NCI-H345 treated with DMSO at 0.1 percent for 48 hours (cell line): ENCODE measurements around the gene BPIFB6.
"Not testable (repeated sequence)": the region's sequence is repeated elsewhere in the genome, so short reads cannot be mapped to it uniquely, and the experiment has no call there.

Experiments used
- DNase-seq: peaks from one replicate; lab custom pipeline; 2025; ENCODE audit not compliant: unreplicated experiment; lab: John Stamatoyannopoulos, UW

The BPIFB6 gene

DNA sequence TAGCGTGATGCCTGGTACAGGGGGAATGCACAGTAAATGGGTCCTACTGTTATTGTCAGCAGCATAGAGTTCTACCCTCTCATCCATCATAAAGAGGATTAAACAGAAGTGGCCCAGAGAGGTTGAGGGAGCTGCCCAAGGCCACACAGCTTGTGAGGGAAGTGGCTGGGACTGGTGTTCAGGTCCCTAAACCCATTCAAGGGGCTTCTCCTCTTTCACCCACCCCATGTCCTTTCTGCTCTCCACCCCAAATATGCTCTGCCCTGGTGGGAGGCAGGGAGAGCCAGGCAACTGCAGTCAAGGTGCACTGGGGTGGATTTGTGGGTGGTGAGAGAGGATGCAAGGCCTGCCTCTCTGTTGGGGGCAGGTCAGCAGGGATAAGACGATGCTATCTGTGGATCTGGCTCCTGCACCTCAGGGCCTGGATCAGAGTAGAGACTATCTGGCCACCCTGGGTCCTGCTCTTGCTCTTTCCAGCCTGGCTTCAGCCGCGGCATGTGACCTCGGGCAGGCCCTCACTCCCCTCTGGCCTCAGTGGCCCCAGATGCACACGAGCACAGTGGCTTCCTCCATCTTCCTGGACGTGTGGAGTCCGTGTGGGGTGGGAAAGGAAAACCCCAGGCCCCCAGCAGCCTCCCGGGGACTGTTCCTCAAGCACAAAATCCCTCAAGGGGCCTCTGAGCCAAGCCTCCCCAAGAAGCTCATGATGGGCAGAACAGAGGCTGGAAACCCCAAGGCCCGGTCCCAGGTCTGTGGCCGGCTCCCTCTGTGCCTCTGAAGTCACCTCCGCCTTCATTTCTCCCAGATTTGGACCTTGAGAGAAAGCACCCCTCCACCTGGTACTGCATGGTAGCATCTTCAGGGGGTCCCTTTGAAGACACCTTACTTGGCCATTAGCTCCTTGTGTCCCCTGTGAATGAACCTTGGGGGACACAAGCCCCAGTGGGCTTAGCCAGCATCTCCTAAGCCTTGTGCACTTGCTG, 3.4 kb upstream of the BPIFB6 start:
- no peak for DNase-seq

DNA sequence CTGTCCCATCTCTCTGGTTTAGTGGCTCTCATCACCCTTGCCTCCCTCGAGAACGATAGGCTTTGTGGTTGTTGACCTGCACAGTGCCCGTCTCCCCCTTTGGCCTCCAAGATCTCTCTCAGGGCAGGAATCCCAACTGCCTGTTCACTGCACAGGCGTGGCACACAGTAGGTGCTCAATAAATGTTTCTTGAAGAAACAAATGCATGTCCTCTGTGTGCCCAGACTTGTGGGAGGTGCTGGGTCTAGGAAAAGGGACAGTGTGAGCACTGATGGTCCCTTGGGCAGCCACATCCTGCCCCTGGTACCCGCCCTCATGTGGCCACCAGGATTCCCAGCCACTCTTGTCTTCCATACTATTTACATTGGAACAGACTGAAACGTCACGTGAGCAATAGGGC, 2.6 kb upstream of the BPIFB6 start:
- DNase-seq: no peak

DNA sequence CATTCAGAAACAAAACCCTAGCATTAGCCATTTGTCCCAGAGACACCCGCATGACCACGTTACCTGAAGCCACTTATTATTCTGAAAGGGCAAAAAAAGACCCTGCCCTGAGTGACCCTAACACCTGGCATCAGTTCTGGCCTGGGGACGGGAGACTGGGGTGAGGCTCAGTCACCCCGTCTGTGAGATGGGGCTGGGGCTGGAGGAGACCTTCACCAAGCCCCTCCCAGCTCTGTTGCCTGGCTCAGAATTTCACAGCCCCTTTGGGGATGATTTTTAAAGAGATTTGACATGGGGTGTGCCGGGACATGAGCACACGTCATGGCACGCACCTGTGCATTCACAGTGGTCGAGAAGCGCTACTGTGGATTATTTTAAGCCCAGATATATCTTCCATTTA, 1.4 kb upstream of the BPIFB6 start:
- no peak for DNase-seq

GRCh38 chr20:33030569-33030968, 879 bp upstream of the BPIFB6 start:
- no peak for DNase-seq

DNA sequence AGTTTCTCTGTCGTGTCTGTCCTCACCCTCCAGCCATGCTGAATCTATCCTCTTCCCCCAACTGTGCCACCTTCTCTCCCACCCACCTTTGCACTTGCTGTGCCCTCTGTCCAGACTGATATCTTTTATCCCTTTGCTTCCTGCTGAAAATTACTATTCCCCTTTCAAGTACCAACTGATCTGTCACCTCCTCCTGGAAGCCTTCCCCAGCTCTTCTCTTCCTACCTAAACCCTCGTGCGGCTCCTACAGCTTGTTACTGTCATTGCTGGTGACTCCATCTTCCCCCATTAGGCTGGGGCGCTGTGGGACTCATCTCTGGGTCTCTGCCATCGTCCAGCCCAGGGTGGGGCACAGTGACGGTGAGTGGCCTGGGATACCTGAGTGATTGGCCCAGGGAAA, 1.1 kb downstream of the BPIFB6 start:
- DNase-seq: no peak

GRCh38 chr20:33033381-33033780, 1.9 kb downstream of the BPIFB6 start:
- DNase-seq: no peak

GRCh38 chr20:33034115-33034514, 2.7 kb downstream of the BPIFB6 start:
- DNase-seq: no peak

DNA sequence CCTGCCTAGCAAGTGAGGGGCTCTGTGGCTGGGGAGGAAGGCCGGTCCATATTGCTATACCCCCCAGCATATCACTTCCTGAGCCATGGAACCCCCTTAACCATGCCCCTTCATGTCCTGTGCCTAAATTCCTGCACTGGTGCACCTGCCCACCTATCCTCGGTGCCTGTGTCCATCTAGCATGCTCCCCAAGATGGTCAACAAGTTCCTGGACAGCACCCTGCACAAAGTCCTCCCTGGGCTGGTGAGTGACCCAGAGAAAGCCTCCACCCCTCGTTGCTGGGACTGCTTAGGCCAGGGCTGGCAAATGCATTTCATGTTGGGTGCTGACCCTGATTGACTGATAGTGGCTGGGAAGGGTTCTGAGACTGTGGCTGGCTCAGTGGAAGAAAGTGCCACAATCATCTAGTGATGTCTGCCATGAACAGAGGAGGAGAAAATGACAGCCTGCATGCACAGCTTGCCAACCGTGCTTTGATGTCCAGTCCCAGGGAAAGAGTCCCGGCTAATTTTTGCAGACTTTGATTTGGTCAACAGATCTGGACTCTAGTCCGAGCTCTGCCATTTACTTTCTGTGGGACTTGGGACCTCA, 3.5 kb downstream of the BPIFB6 start:
- no peak for DNase-seq

GRCh38 chr20:33037456-33037855, 6.0 kb downstream of the BPIFB6 start:
- no peak for DNase-seq

GRCh38 chr20:33038243-33038642, 6.8 kb downstream of the BPIFB6 start:
- DNase-seq: no peak

DNA sequence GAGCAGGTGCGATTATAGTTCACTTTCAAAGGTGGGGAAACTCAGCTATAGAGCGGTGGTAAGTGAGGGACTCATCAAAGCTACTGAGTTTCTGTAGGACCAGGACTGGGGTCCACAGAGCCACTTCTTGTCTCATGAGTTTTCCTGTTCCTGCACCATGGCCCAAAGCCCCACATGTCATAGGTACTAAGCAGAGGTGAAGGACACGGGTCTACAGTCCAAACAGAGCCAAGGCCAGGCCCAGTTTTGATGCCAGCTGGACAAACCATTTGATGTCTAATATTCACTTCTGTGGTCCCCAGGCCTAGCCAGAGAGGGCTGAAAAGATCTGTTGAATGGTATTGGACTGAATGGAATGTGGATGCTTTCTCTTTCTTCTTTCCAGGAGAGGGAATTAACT, 11.0 kb downstream of the BPIFB6 start:
- DNase-seq: no peak

- DNase-seq: no peak
Observed at GRCh38 chr20:33042983-33043730, 11.7 kb downstream of the BPIFB6 start.

DNA sequence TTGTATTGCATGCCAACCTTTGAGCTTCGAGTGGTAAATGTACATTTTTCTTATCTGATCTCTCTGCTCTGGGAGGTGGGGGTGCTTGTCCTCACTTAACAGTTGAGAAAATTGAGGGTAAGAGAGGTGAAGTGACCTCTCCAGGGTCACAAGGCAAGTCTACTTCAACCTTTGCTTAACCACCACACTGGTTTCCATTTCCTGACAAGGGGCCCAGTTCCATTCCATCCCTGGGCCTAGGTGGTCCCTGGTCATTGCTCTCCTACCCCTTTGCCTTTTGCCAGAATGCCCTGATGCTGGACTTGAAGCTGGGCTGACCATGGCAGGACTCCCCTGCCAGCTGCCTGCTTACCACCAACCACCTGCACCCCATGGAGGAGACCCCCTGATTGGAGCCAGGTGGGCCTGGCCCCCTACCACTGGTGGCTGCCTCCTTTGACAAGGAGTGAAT, 12.3 kb downstream of the BPIFB6 start:
- no peak for DNase-seq

GRCh38 chr20:33045129-33045721, 13.8 kb downstream of the BPIFB6 start:
- not testable (repeated sequence) for DNase-seq

GRCh38 chr20:33046412-33046811, 15.0 kb downstream of the BPIFB6 start:
- no peak for DNase-seq

GRCh38 chr20:33051333-33051732, 19.9 kb downstream of the BPIFB6 start:
- no peak for DNase-seq

DNA sequence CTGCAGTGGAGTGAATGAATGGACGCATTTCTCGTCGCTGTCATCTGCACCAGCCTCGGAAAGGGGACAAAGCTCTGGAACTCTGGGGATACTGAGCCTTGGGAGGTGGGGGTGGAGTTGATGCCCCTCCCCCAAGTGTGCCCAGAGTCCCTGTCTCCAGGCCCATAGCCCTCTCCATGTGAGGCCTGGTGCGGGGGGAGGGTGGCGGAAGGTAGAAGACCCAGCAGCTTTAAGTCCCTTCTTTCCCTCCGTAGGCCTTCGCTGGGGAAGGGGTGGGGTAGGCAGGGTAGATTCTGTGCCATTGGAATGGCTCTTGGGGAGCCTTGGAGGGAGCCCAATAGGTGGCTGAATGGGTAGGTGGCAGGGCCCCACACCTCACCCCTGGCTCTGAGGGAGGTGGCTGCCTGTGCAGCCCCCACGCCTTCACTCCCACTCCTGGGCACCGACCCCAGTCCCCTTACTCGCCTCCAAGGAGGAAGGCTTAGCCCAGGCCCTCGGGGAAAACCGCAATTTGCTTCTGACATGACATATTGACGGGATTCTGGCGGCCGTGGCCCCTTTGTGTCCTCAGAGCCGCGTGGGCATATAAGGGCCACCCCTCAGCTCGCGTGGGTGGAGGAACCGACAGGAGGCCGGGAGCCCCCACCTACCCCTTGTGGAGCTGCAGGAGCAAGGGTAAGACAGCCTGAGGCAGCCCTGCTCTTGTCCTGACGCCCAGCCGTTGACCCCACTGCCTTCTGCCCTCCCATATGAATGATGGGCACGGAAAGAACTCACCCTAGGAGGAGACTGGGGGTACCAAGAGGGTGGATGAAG, 22.1 kb downstream of the BPIFB6 start, which contains the start of gene BPIFB3:
TSS of gene BPIFB3 (plus strand) at position 613 of the 816 bp plus-strand sequence. CDS start 1,533 bp downstream, outside the sequence.
- DNase-seq: no peak

DNA sequence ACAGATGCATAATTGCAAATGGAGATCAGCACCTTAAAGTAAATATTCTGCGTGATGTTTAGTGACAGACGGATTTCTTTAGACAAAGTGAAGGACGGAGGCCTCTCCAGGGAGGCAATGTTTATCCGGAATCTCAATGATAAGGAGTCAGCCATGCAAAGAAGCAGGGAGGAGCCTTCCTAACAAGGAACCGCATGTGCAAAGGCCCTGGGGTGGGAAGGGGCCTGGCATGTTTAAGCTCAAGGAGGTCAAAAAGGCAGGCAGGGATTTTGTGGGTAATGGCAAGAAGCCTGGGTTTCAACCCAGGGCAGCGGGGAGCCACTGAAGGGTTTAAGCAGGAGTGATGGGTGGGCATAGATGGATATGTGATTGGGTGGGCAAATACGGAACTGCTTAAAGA, 22.9 kb downstream of the BPIFB6 start:
- DNase-seq: no peak

DNA sequence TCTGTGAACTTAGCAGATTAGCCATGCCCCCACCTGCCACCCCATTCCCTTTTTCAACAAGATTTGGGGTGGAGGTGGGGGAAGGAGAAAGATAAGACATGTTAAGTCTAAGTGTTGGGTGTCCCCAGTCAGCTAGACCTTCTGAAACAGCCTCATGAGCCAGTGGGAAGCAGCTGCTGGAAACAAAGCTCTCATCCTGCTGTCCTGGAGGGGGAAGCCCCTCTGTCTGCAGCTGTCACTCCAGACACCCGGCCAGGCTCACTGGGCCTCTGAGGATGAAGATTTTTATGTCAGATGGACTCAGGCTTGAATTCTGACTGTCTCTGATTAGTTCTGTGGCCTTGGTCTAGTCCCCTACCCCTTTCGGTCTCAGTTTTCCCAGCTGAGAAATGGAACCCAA, 23.3 kb downstream of the BPIFB6 start:
- no peak for DNase-seq

GRCh38 chr20:33059136-33059535, 27.7 kb downstream of the BPIFB6 start:
- no peak for DNase-seq
